Measurements from ENCODE around the gene WDCP.
"Not testable (repeated sequence)": the region's sequence is repeated elsewhere in the genome, so short reads cannot be mapped to it uniquely, and the experiment has no call there.

Gene WDCP

GRCh38 chr2:24022324-24022974, 24.7 kb downstream of the WDCP start:
- no peak for DNase-seq (ENCODE audit: low read depth in 2 of 2)

- DNase-seq (ENCODE audit: low read depth in 2 of 2) = peak in 1 of 2 donors; percentile 11
Observed at GRCh38 chr2:24021122-24021998, 25.8 kb downstream of the WDCP start.

DNA sequence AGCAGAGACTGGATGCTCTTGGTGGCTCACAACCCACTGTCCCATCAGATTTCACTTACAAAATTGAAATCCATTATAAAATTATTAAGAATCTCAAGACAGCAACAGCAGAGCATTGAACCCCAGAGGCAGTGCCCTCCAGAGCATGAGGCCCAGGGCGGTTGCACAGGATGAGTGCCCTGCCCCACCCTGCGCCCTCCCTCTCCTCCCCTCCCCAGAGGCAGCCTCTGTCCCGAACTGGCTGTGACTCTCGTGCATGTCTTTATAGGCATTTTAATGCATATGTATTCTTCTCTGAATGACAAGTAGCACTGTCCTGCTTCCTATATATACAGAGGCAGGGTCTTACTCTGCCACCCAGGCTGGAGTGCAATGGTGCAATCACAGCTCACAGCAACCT, 26.9 kb downstream of the WDCP start:
- DNase-seq (ENCODE audit: low read depth in 2 of 2) = no peak

- no peak for DNase-seq (ENCODE audit: low read depth in 2 of 2)
Observed at GRCh38 chr2:24019729-24020128, 27.5 kb downstream of the WDCP start.

GRCh38 chr2:24018241-24018640, 28.9 kb downstream of the WDCP start:
- DNase-seq (ENCODE audit: low read depth in 2 of 2) = no peak

DNA sequence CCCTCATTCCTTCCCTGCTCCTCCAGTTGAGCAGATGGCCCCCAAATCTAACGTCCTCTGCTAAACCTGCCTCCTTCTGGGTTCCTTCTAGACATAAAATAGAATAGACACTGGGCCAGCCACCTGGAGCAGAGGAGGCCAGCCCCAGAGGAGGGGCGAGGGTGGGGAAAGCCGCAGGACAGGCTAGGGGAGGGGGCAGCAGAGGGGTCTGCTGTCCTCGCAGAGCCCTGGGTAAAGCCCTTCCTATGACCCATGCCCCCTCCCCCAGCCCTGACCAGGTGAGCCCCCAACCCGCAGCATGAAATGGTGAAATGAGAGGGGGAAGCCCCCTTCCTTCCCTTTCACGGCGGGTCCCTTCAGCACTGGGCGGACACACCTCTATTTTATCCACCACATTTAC, 29.5 kb downstream of the WDCP start:
- DNase-seq (ENCODE audit: low read depth in 2 of 2) = no peak

DNA sequence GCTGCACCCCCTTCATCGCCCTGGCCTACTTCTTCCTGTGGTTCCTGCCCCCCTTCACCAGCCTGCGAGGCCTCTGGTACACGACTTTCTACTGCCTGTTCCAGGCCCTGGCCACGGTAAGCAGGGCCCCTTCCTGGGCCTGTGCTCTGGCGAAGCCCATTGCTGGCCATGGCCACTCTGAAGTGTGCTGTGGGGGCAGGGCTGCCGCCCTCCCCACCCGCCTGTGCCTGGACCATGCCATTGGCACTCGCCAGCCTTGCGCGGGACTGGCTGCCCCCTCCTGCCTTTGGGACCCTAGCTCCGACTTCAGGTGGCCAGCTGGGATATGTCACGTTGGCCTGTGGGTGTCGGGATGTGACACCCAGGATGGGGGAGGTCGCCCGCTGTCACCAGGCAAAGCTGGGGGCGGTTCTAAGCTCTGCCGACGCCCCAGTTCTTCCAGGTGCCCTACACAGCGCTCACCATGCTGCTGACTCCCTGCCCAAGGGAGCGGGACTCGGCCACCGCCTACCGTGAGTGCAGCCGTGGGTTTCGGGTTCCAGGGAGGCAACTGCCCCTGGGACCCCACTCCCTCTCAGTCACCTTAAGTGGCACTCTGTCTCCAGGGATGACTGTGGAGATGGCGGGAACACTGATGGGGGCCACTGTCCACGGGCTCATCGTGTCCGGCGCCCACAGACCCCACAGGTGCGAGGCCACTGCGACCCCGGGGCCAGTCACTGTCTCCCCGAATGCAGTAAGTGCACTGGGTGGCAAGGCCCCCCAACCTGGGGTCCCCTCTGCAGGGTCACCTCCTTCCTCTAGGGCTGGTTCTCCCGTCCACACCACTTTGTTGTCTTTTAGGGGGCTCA, 30.1 kb downstream of the WDCP start:
- DNase-seq (ENCODE audit: low read depth in 2 of 2) = no peak

- DNase-seq (ENCODE audit: low read depth in 2 of 2) = no peak
Observed at GRCh38 chr2:24016376-24016761, 30.8 kb downstream of the WDCP start.

GRCh38 chr2:24015562-24016375, 31.4 kb downstream of the WDCP start:
- no peak for DNase-seq (ENCODE audit: low read depth in 2 of 2)

GRCh38 chr2:24014902-24015301, 32.3 kb downstream of the WDCP start:
- not testable (repeated sequence) for DNase-seq (ENCODE audit: low read depth in 2 of 2)

GRCh38 chr2:24012521-24013188, 34.5 kb downstream of the WDCP start:
- DNase-seq (ENCODE audit: low read depth in 2 of 2) = no peak

DNA sequence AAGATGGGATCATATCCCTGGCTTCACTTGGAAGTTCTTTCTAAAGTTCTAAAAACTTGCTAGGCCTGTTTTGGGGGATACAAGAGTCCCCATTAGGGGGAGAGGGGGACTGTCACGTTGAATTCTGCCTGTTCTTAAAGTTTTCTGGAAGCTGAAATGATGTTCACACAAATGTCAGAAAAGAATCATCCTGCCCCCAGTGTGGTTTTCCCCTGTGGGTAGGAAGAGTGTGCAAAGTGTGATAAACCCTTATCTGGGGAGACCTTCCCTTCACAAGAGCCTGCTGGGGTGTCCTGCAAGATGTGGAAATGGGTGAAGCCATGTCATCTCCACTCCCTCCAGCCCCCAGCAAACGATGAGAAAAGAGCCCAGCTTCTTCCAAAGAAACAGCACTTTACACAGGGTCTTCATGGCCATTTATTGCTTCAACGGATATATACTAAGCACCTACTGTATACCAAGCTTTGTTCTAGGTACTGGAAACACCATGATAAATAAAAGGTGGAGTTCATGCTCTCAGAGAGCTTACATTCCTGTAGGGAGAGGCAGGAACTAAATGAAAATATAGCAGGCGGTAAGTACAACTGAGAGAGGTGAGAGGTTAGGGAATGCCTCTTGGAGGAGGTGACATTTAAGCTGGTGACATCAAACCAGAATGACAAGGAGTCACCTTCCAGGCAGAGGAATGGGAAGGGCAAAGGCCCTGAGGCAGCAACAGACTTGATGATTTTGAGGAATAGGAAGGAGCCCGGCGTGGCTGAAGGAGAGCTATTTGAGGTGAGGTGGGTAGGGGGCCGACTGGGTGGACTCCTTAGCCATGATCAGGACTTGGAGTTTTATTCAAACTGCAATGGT, 35.7 kb downstream of the WDCP start:
- DNase-seq (ENCODE audit: low read depth in 2 of 2) = no peak

DNA sequence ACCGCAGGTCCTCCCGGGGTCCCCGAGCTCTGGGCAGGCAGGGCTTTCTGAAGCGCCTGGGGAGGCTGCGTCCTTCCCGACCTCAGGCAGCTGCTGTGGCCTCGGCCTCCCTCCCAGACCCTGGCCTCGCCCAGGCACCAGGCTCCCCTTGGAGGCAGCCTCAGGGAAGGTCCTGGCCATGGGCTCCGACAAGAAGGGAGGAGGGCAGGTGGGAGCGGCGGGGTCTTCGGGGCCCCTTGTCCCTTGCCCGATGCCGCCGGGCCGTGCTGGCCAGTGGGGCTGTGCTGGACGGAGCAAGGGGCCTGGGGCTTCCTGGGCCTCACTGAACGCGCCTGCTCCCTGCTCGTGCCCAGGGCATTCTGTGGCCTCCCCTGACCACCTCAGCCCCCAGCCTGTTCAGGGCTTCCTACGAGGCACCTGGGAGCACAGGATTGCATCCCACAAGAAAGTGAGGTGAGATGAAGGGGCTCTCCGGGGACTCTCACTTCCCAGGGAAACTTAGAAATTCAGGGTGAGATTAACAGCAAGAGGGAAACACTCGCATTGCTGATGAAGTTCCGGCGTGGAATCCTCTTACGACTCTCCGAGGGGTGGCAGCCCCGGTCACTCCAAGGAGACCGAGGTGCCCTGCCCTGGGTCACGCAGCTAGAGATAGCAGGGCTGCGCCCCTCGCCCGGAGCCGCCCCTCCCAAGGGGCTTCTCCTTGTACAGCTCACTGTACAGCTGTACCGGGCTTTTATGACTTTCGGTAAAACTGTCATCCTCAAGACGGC, 36.5 kb downstream of the WDCP start:
- no peak for DNase-seq (ENCODE audit: low read depth in 2 of 2)

DNA sequence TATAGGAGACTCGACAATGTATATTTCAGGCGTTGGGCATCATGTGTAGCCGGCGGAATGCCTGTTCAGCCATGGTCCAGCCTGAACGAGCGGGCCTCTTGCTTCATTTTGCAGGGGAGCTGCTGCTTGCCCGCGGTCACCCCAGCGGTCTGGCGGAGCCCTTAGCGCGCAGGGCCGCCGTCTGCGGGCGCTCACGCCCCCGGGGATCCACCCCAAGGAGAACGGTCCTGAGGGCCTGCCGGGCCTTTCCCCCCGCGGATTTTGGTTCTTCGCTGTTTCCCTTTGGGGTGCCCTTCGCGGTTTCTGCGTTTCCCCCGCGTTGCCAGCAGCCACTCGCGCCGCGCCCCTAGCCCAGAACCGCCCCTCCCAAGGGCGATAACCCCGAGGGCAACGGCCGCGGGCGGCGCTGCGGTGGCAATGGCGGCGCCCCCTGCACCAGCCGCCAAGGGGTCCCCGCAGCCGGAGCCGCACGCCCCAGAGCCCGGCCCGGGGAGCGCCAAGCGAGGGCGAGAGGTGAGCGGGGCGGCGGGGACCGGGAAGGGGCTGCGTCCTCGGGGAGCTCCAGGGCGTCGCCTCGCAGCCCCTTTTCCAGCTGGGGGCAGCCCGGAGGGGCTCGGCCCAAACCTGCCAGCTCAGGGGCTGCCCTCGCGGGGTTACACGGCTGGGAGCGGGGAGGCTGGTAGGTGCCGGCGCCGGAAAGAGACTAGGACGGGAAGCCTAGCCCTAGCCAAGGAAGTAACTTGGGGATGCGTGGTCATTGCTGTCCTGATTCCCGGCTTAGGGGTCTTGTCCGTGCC, 37.3 kb downstream of the WDCP start, which contains the start of gene MFSD2B:
TSS of gene MFSD2B (plus strand) at position 406 of the 797 bp plus-strand sequence. CDS start at position 418, 12 bp downstream.
- no peak for DNase-seq (ENCODE audit: low read depth in 2 of 2)

- no peak for DNase-seq (ENCODE audit: low read depth in 2 of 2)
Observed at GRCh38 chr2:24009367-24009679, 37.9 kb downstream of the WDCP start.

DNA sequence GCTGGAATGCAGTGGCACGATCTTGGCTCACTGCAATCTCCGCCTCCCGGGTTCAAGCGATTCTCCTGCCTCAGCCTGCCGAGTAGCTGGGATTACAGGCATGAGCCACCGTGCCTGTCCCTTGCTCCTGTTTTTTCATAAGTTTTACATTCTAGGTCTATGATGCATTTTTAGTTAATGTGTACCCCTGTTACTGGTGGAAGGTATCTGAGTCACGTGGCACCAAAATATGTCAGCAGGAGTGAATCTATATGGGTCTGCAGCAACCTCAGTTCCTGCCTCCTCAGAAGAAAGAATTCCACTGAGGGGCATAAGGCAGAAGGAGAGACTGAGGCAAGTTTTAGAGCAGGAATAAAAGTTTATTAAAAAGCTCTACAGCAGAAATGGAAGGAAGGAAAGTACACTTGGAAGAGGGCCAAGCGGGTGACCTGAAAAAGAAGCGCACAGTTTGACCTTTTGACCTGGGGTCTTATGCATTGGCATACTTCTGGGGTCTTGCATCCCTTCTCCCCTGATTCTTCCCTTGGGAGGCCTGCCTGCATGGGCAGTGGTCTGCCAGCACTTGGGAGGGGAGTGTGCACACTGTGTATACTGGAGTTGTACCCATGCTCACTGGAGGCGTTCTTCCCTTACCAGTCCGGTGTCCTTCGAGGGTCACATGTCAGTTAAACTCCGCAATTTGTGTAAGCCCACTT, 38.4 kb downstream of the WDCP start:
- DNase-seq (ENCODE audit: low read depth in 2 of 2) = no peak

- DNase-seq (ENCODE audit: low read depth in 2 of 2) = no peak
Observed at GRCh38 chr2:24007693-24008092, 39.5 kb downstream of the WDCP start.

DNA sequence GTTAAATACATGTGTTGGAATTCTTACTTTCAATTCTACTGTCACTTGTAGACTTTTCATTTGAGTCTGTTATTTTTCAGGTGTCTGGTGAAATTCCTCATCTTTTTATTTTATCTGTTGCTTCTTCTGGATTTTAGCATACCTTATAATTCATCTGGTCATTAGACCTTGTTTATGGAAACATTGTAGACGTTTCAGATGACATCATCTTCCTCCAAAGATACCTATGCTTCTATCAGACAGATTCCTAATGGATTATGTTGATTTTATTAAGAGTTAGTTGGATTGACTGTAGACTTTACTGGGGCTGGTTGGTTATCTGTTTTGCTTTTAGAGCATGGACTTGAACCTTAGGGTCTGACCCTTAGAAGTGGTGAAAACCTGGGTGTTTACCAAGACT, 52.6 kb downstream of the WDCP start:
- DNase-seq (ENCODE audit: low read depth in 2 of 2) = no peak
